ENCODE data around the gene SCAND1. TPM values are rescaled to one million over a fixed set of nuclear protein-coding genes. Genes with fewer than 3 reads are reported as not detected.
"Not testable (repeated sequence)": the region's sequence is repeated elsewhere in the genome, so short reads cannot be mapped to it uniquely, and the experiment has no call there.

Gene SCAND1
- polyA plus RNA-seq, 3 donors from 2014 or later: 177 to 270 (median 215) TPM

GRCh38 chr20:35952480-35953386, 1.6 kb downstream of the SCAND1 start:
- peak in 1 of 3 donors; percentile 9 for DNase-seq
- H3K27me3 Mint-ChIP-seq (ENCODE audit: low read depth in 3 of 3): peaks cover 8 to 17% (median 12%) of the 10 kb centered on the region in 3 donors
- H3K27ac Mint-ChIP-seq: peak overlapping the region; percentile 95 to 100 (median 100)
- H3K4me1 Mint-ChIP-seq: peaks cover 25 to 31% of the 10 kb centered on the region in 2 donors
- no peaks in the 10 kb centered on the region for H3K9me3 Mint-ChIP-seq
- H3K36me3 Mint-ChIP-seq: peaks cover 0 to 5% (median 0%) of the 10 kb centered on the region in 3 donors
- H3K4me3 Mint-ChIP-seq: peak overlapping the region; percentile 99 to 100 (median 99)

- H3K27ac Mint-ChIP-seq: peak overlapping the region; percentile 95 to 100 (median 100)
- H3K4me1 Mint-ChIP-seq: peaks cover 26 to 31% of the 10 kb centered on the region in 2 donors
- peak overlapping the region in 2 of 5 donors; percentile 33 to 100 for H3K4me3 Mint-ChIP-seq
These were observed 2.2 kb downstream of the SCAND1 start for GRCh38 chr20:35952080-35952479.

GRCh38 chr20:35950093-35950492, 4.2 kb downstream of the SCAND1 start:
- Mint-ChIP-seq H3K27me3 (ENCODE audit: low read depth in 3 of 3) (peaks cover 8 to 17% (median 12%) of the 10 kb centered on the region in 3 donors), H3K36me3 (peaks cover 0 to 9% (median 0%) of the 10 kb centered on the region in 3 donors), H3K4me1 (peaks cover 25 to 28% of the 10 kb centered on the region in 2 donors), H3K27ac (no peak overlapping the region), H3K4me3 (no peak overlapping the region), H3K9me3 (no peaks in the 10 kb centered on the region)
- DNase-seq: no peak

More at GRCh38 chr20:35952080-35952479, 2.2 kb downstream of the SCAND1 start:
- not testable (repeated sequence) for H3K9me3 Mint-ChIP-seq, DNase-seq, H3K36me3 Mint-ChIP-seq
- peaks cover 8 to 17% (median 12%) of the 10 kb centered on the region in 3 donors for H3K27me3 Mint-ChIP-seq (ENCODE audit: low read depth in 3 of 3)

GRCh38 chr20:35947907-35948306, 6.4 kb downstream of the SCAND1 start:
- H3K27me3 Mint-ChIP-seq (ENCODE audit: low read depth in 3 of 3): peaks cover 0 to 8% (median 0%) of the 10 kb centered on the region in 3 donors
- H3K36me3 Mint-ChIP-seq: peaks cover 0 to 22% (median 3%) of the 10 kb centered on the region in 3 donors
- DNase-seq: no peak
- peaks cover 12 to 14% of the 10 kb centered on the region in 2 donors for H3K4me1 Mint-ChIP-seq
- no peak overlapping the region for H3K4me3 Mint-ChIP-seq
- H3K9me3 Mint-ChIP-seq: no peaks in the 10 kb centered on the region
- peak overlapping the region in 2 of 6 donors; percentile 53 for H3K27ac Mint-ChIP-seq

- no peaks in the 10 kb centered on the region for H3K9me3 Mint-ChIP-seq
- peak overlapping the region in 2 of 6 donors; percentile 53 for H3K27ac Mint-ChIP-seq
- H3K4me1 Mint-ChIP-seq: peaks cover 8 to 10% of the 10 kb centered on the region in 2 donors
- DNase-seq: peak in 2 of 3 donors; percentile 22 to 23
- no peak overlapping the region for H3K4me3 Mint-ChIP-seq
- H3K36me3 Mint-ChIP-seq: peaks cover 0 to 22% (median 3%) of the 10 kb centered on the region in 3 donors
- peaks cover 0 to 4% (median 0%) of the 10 kb centered on the region in 3 donors for H3K27me3 Mint-ChIP-seq (ENCODE audit: low read depth in 3 of 3)
These were observed 6.8 kb downstream of the SCAND1 start for GRCh38 chr20:35947489-35947888.

GRCh38 chr20:35942243-35942642, 12.1 kb downstream of the SCAND1 start:
- Mint-ChIP-seq H3K36me3 (peaks cover 14 to 30% (median 16%) of the 10 kb centered on the region in 3 donors), H3K27me3 (ENCODE audit: low read depth in 3 of 3) (peaks cover 0 to 2% (median 0%) of the 10 kb centered on the region in 3 donors)

GRCh38 chr20:35941620-35942019, 12.7 kb downstream of the SCAND1 start:
- peak overlapping the region in 4 of 6 donors; percentile 8 to 69 (median 52) for H3K27ac Mint-ChIP-seq
- peaks cover 14 to 30% (median 16%) of the 10 kb centered on the region in 3 donors for H3K36me3 Mint-ChIP-seq
- no peak overlapping the region for H3K4me3 Mint-ChIP-seq
- H3K4me1 Mint-ChIP-seq: no peaks in the 10 kb centered on the region
- DNase-seq: no peak
- H3K9me3 Mint-ChIP-seq: no peaks in the 10 kb centered on the region
- peaks cover 0 to 2% (median 0%) of the 10 kb centered on the region in 3 donors for H3K27me3 Mint-ChIP-seq (ENCODE audit: low read depth in 3 of 3)

More at GRCh38 chr20:35942243-35942642, 12.1 kb downstream of the SCAND1 start:
- H3K4me1 Mint-ChIP-seq: peaks cover 0 to under 1% of the 10 kb centered on the region in 2 donors
- H3K9me3 Mint-ChIP-seq: no peaks in the 10 kb centered on the region
- no peak overlapping the region for H3K4me3 Mint-ChIP-seq
- DNase-seq: no peak
- H3K27ac Mint-ChIP-seq: peak overlapping the region in 3 of 6 donors; percentile 6 to 50 (median 18)

- no peaks in the 10 kb centered on the region for H3K4me1 Mint-ChIP-seq
- H3K27ac Mint-ChIP-seq: no peak overlapping the region
- H3K4me3 Mint-ChIP-seq: no peak overlapping the region
- H3K9me3 Mint-ChIP-seq: no peaks in the 10 kb centered on the region
- DNase-seq: no peak
- peaks cover 0 to 2% (median 0%) of the 10 kb centered on the region in 3 donors for H3K27me3 Mint-ChIP-seq (ENCODE audit: low read depth in 3 of 3)
- peaks cover 13 to 21% (median 14%) of the 10 kb centered on the region in 3 donors for H3K36me3 Mint-ChIP-seq
These were observed 15.0 kb downstream of the SCAND1 start for GRCh38 chr20:35939264-35939663.

- H3K4me3 Mint-ChIP-seq: no peak overlapping the region
- H3K27ac Mint-ChIP-seq: peak overlapping the region in 3 of 6 donors; percentile 0 to 84 (median 3)
- DNase-seq: no peak
- H3K36me3 Mint-ChIP-seq: peaks cover 18 to 23% (median 20%) of the 10 kb centered on the region in 3 donors
- peaks cover 0 to 1% (median 0%) of the 10 kb centered on the region in 6 donors for H3K9me3 Mint-ChIP-seq
- peaks cover 0 to 3% of the 10 kb centered on the region in 2 donors for H3K4me1 Mint-ChIP-seq
- H3K27me3 Mint-ChIP-seq (ENCODE audit: low read depth in 3 of 3): peaks cover 0 to under 1% (median 0%) of the 10 kb centered on the region in 3 donors
These were observed 20.3 kb downstream of the SCAND1 start for GRCh38 chr20:35934050-35934449.

- no peak overlapping the region for H3K4me3 Mint-ChIP-seq
- H3K27ac Mint-ChIP-seq: peak overlapping the region in 1 of 6 donors; percentile 62
- H3K27me3 Mint-ChIP-seq (ENCODE audit: low read depth in 3 of 3): peaks cover 0 to 5% (median 2%) of the 10 kb centered on the region in 3 donors
- peaks cover 21 to 37% (median 24%) of the 10 kb centered on the region in 3 donors for H3K36me3 Mint-ChIP-seq
- DNase-seq: no peak
- H3K4me1 Mint-ChIP-seq: peaks cover 0 to 4% of the 10 kb centered on the region in 2 donors
- peaks cover 0 to 1% (median 0%) of the 10 kb centered on the region in 6 donors for H3K9me3 Mint-ChIP-seq
These were observed 25.0 kb downstream of the SCAND1 start for GRCh38 chr20:35929301-35929700.

- no peak for DNase-seq
- Mint-ChIP-seq H3K27ac (no peak overlapping the region), H3K36me3 (peaks cover 4 to 37% (median 8%) of the 10 kb centered on the region in 3 donors)
These were observed 33.8 kb downstream of the SCAND1 start for GRCh38 chr20:35920523-35920922.

GRCh38 chr20:35918021-35918420, 36.3 kb downstream of the SCAND1 start:
- DNase-seq: no peak
- H3K36me3 Mint-ChIP-seq: peaks cover 8 to 47% (median 12%) of the 10 kb centered on the region in 3 donors
- no peak overlapping the region for H3K27ac Mint-ChIP-seq

More at GRCh38 chr20:35920523-35920922, 33.8 kb downstream of the SCAND1 start:
- Mint-ChIP-seq H3K4me3 (no peak overlapping the region), H3K9me3 (no peaks in the 10 kb centered on the region), H3K27me3 (ENCODE audit: low read depth in 3 of 3) (no peaks in the 10 kb centered on the region), H3K4me1 (no peaks in the 10 kb centered on the region)

GRCh38 chr20:35917077-35917476, 37.2 kb downstream of the SCAND1 start:
- no peaks in the 10 kb centered on the region for H3K4me1 Mint-ChIP-seq
- no peaks in the 10 kb centered on the region for H3K9me3 Mint-ChIP-seq
- H3K27me3 Mint-ChIP-seq (ENCODE audit: low read depth in 3 of 3): peaks cover 0 to 2% (median 0%) of the 10 kb centered on the region in 3 donors
- H3K36me3 Mint-ChIP-seq: peaks cover 6 to 46% (median 15%) of the 10 kb centered on the region in 3 donors
- H3K27ac Mint-ChIP-seq: peak overlapping the region in 1 of 6 donors; percentile 31
- no peak for DNase-seq
- no peak overlapping the region for H3K4me3 Mint-ChIP-seq

More at GRCh38 chr20:35918021-35918420, 36.3 kb downstream of the SCAND1 start:
- Mint-ChIP-seq H3K4me1 (no peaks in the 10 kb centered on the region), H3K27me3 (ENCODE audit: low read depth in 3 of 3) (no peaks in the 10 kb centered on the region), H3K9me3 (no peaks in the 10 kb centered on the region), H3K4me3 (no peak overlapping the region)
